IMR-90 (cell line): ENCODE data around the gene CERS6. TPM values are rescaled to one million over a fixed set of nuclear protein-coding genes. Genes with fewer than 3 reads are reported as not detected.

Experiments used
- ATAC-seq: fragments of 200-7000 bp; cut with Tn5 transposase; 2 replicates; pipeline ENCODE4 v1.9.1; 2020; ENCODE audit warnings: low read depth, mild to moderate bottlenecking, moderate library complexity
- BruUV-seq: library from RNA; stranded (reverse); fragments of 400-500 nt; replicated peaks from 2 replicates; lab custom pipeline; 2021; lab: Mats Ljungman, UMichigan
- CTCF ChIA-PET: fragments of 300-600 bp; formaldehyde crosslinking; extraction: SDS; loops from one replicate; lab custom pipeline; 2021; ENCODE audit warnings: antibody characterized with exemption; lab: Yijun Ruan, JAX
- POLR2A ChIA-PET: fragments of 300-600 bp; sonication (Branson Sonifier 250); formaldehyde crosslinking; loops from one replicate; lab custom pipeline; 2022; ENCODE audit warnings: antibody characterized with exemption; ENCODE audit not compliant: unreplicated experiment; lab: Charles Lee
- DNase-seq: peaks from one replicate; pipeline ENCODE4 v3.0.0; 2013
- H2AFZ ChIP-seq: replicated peaks from 2 replicates; pipeline ENCODE3; 2013; ENCODE audit warnings: low read length, mild to moderate bottlenecking; ENCODE audit not compliant: poor library complexity
- H2AK5ac ChIP-seq: 2 replicates; pipeline ENCODE4 v1.6.1; 2013; ENCODE audit warnings: low read depth, low read length, inconsistent platforms
- H2AK9ac ChIP-seq: replicated peaks from 2 replicates; pipeline ENCODE3; 2013; ENCODE audit warnings: mild to moderate bottlenecking, low read depth, low read length, moderate library complexity; ENCODE audit not compliant: poor library complexity
- H2BK120ac ChIP-seq: 2 replicates; pipeline ENCODE4 v1.6.1; 2013; ENCODE audit warnings: low read depth, low read length, inconsistent platforms
- H2BK15ac ChIP-seq: 3 replicates; pipeline ENCODE4 v1.6.1; 2013; ENCODE audit warnings: low read depth, low read length, inconsistent platforms
- H2BK20ac ChIP-seq: 2 replicates; pipeline ENCODE4 v1.6.1; 2013; ENCODE audit warnings: low read depth, mild to moderate bottlenecking, inconsistent platforms, low read length, moderate library complexity
- H2BK5ac ChIP-seq: 2 replicates; pipeline ENCODE4 v1.6.1; 2013; ENCODE audit warnings: mild to moderate bottlenecking, low read depth, low read length, inconsistent platforms; ENCODE audit not compliant: poor library complexity, severe bottlenecking
- H3K14ac ChIP-seq: replicated peaks from 2 replicates; pipeline ENCODE4 v1.6.1; 2013; ENCODE audit warnings: low read depth, low read length, inconsistent platforms
- H3K18ac ChIP-seq: 2 replicates; pipeline ENCODE4 v1.6.1; 2013; ENCODE audit warnings: low read depth, low read length, control low read depth
- H3K23ac ChIP-seq: 2 replicates; pipeline ENCODE4 v1.6.1; 2013; ENCODE audit warnings: low read depth, low read length, inconsistent platforms
- H3K27ac ChIP-seq: 2 replicates; pipeline ENCODE4 v1.5.1; 2013; ENCODE audit warnings: mild to moderate bottlenecking, control low read depth, low read length; ENCODE audit not compliant: insufficient read depth
- H3K27me3 ChIP-seq: 2 replicates; pipeline ENCODE4 v1.6.1; 2013; ENCODE audit warnings: low read length; ENCODE audit not compliant: control insufficient read depth, insufficient read depth
- H3K36me3 ChIP-seq: 2 replicates; pipeline ENCODE4 v1.6.1; 2013; ENCODE audit warnings: low read length, mixed read lengths; ENCODE audit not compliant: control insufficient read depth, insufficient read depth
- H3K4ac ChIP-seq: 2 replicates; pipeline ENCODE4 v1.6.1; 2013; ENCODE audit warnings: low read depth, low read length, inconsistent platforms
- H3K4me1 ChIP-seq: 2 replicates; pipeline ENCODE4 v1.6.1; 2013; ENCODE audit warnings: low read length, mixed read lengths; ENCODE audit not compliant: control insufficient read depth, insufficient read depth
- H3K4me2 ChIP-seq: 2 replicates; pipeline ENCODE4 v1.6.1; 2013; ENCODE audit warnings: low read depth, mild to moderate bottlenecking, control low read depth, low read length, moderate library complexity
- H3K4me3 ChIP-seq: 2 replicates; pipeline ENCODE4 v1.5.1; 2013; ENCODE audit warnings: low read depth, mild to moderate bottlenecking, control low read depth, low read length, moderate library complexity; ENCODE audit not compliant: insufficient read depth
- H3K56ac ChIP-seq: 2 replicates; pipeline ENCODE4 v1.6.1; 2013; ENCODE audit warnings: low read length, inconsistent platforms; ENCODE audit not compliant: insufficient read depth; ENCODE audit errors: extremely low read depth
- H3K79me1 ChIP-seq, 2 experiments: 2 replicates each; pipeline ENCODE4 v1.6.1; 2013; ENCODE audit warnings: low read length in 2 of 2, inconsistent platforms in 1 of 2, low read depth in 1 of 2
- H3K9ac ChIP-seq: 2 replicates; pipeline ENCODE4 v1.6.1; 2013; ENCODE audit warnings: low read depth, low read length, control low read depth
- H3K9me1 ChIP-seq: 2 replicates; pipeline ENCODE4 v1.6.1; 2013; ENCODE audit warnings: low read length, inconsistent platforms; ENCODE audit not compliant: insufficient read depth
- H3K9me3 ChIP-seq: 2 replicates; pipeline ENCODE4 v1.6.1; 2013; ENCODE audit warnings: low read length; ENCODE audit not compliant: control insufficient read depth, insufficient read depth
- H4K20me1 ChIP-seq: 2 replicates; pipeline ENCODE4 v1.6.1; 2013; ENCODE audit warnings: low read length, inconsistent platforms; ENCODE audit not compliant: insufficient read depth
- H4K5ac ChIP-seq: 2 replicates; pipeline ENCODE4 v1.6.1; 2013; ENCODE audit warnings: mild to moderate bottlenecking, low read depth, low read length, control low read depth
- H4K8ac ChIP-seq, 2 experiments: 2 replicates each; pipeline ENCODE4 v1.6.1; 2013; ENCODE audit warnings: low read depth in 2 of 2, low read length in 2 of 2, control low read depth in 1 of 2, inconsistent platforms in 1 of 2
- H4K91ac ChIP-seq: 2 replicates; pipeline ENCODE4 v1.6.1; 2013; ENCODE audit warnings: low read depth, low read length, inconsistent platforms; ENCODE audit not compliant: insufficient read depth
- BHLHE40 ChIP-seq: fragments of 150-350 bp; IDR thresholded peaks from 2 replicates; pipeline ENCODE4 v1.6.1; 2016; ENCODE audit warnings: mild to moderate bottlenecking, low read depth, low read length
- CEBPB ChIP-seq: IDR thresholded peaks from 2 replicates; pipeline ENCODE4 v1.6.1; 2012; ENCODE audit warnings: low read depth, low read length, improper control_type of control experiment
- RAD21 ChIP-seq: IDR thresholded peaks from 2 replicates; pipeline ENCODE4 v1.6.1; 2012; ENCODE audit warnings: low read length, improper control_type of control experiment
- WGBS, 2 experiments: methylation state at CpG; one replicate each; pipeline versions ENCODE4 v1.1.5 to v1.1.7; 2013; ENCODE audit warnings: missing lambda C conversion rate in 2 of 2; ENCODE audit not compliant: insufficient read length in 1 of 2; ENCODE audit errors: extremely low coverage in 2 of 2; 5-methylcytosine and 5-hydroxymethylcytosine counted together
- dilution Hi-C: fragments of 300-500 bp; cut with HindIII; formaldehyde crosslinking; loops from one replicate; pipeline ENCODE4 v1.14.3; 2018; ENCODE audit warnings: low sequenced_read_pairs; ENCODE audit not compliant: unreplicated experiment
- in situ Hi-C: fragments of 300-500 bp; cut with MboI; formaldehyde crosslinking; loops from 3 replicates; pipeline ENCODE4 v1.14.3; 2019; ENCODE audit warnings: low sequenced_read_pairs, inconsistent platforms, mixed read lengths
- intact Hi-C: fragments of 100-400 bp; cut with micrococcal nuclease; formaldehyde crosslinking; loops from 2 replicates; pipeline ENCODE4 v1.10.0; 2022
- polyA plus RNA-seq, 3 experiments: library from polyadenylated mRNA; depleted of rRNA; stranded (reverse); fragments of >200 nt; gene quantifications; 2 replicates each; pipeline ENCODE4 v1.2.3, GENCODE V29; 2012; ENCODE audit warnings: low replicate concordance in 1 of 3
- total RNA-seq: library from RNA; depleted of rRNA; stranded (reverse); fragments of >200 nt; gene quantifications from 2 replicates; pipeline ENCODE4 v1.2.3, GENCODE V29; 2012

The CERS6 gene
- total and polyA plus RNA-seq, 2 of the 4 experiments (the other 2 are of a cell fraction): 2.1 to 5.7 TPM

DNA sequence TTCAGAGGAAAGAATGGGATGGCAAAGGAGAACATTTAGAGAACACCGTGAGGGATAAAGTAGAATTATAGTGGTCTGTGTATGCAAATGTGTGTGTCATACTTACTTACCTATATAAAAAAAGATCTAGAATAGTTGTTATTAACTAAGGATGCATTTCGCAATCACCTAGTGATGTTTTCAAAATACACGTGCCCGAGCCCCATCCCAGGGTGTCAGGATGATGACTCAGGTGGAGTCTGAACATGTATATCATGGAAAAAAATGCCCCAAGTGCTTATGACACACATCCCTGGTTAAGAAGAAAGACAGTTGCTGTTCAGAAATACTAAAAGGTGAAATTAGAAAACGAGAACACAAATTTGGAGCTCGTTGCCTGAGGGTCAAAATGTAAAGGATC is 109.0 kb downstream of the CERS6 start:
- Histone ChIP-seq H2AK5ac (no peak overlapping the region), H3K79me1 (no peaks in the 10 kb centered on the region), H2BK15ac (no peak overlapping the region), H4K20me1 (no peaks in the 10 kb centered on the region), H2AFZ (no peak overlapping the region), H3K9me1 (no peaks in the 10 kb centered on the region; the same call in 1 of the 2 replicates), H2BK120ac (no peak overlapping the region), H4K5ac (no peak overlapping the region), H3K36me3 (no peaks in the 10 kb centered on the region), H4K91ac (no peak overlapping the region), H3K4me1 (no peaks in the 10 kb centered on the region), H3K4ac (no peak overlapping the region), H3K14ac (no peak overlapping the region), H3K4me2 (no peak overlapping the region), H2AK9ac (no peak overlapping the region), H2BK20ac (no peak overlapping the region), H3K56ac (no peak overlapping the region), H3K9me3 (no peaks in the 10 kb centered on the region), H3K9ac (no peak overlapping the region), H3K4me3 (no peak overlapping the region), H3K23ac (no peak overlapping the region), H3K27ac (no peak overlapping the region), H3K27me3 (no peaks in the 10 kb centered on the region), H4K8ac (no peak overlapping the region), H3K18ac (no peak overlapping the region), H2BK5ac (no peak overlapping the region)
- ChIA-PET POLR2A (no interaction called here), CTCF (no interaction called here)
- intact Hi-C loops: no loop called here
- ATAC-seq (no peak), DNase-seq (peak; percentile 62)
- TF ChIP-seq RAD21: no peak
- peak; percentile 93 for TF ChIP-seq BHLHE40
- peak; percentile 96 for TF ChIP-seq CEBPB
- no TSS peak for BruUV-seq
- no CpG with 5 or more reads among the region's 6 CpGs for WGBS, 2 experiments
- dilution Hi-C loops: no loop called here
- in situ Hi-C loops: no loop called here
